Endothelial cell of umbilical vein (primary cell): ENCODE results near the gene GLP2R. TPM values are rescaled to one million over a fixed set of nuclear protein-coding genes. Genes with fewer than 3 reads are reported as not detected.

ENCODE experiments used
- BruUV-seq: library from RNA; stranded (reverse); fragments of 400-500 nt; replicated peaks from 2 replicates; lab custom pipeline; 2021; lab: Mats Ljungman, UMichigan
- CTCF ChIA-PET: fragments of 300-600, 350-600 bp; sonication (Branson Sonifier 250); formaldehyde crosslinking; loops from one replicate; lab custom pipeline; 2021; ENCODE audit warnings: antibody characterized with exemption, inconsistent platforms; lab: Charles Lee
- POLR2A ChIA-PET: fragments of 300-600, 350-600 bp; sonication (Branson Sonifier 250); formaldehyde crosslinking; loops from one replicate; lab custom pipeline; 2021; ENCODE audit warnings: antibody characterized with exemption, inconsistent platforms; lab: Charles Lee
- DNase-seq: peaks from one replicate; pipeline ENCODE4 v3.0.0-alpha.2; 2011; ENCODE audit warnings: low read depth, low spot score
- FAIRE-seq: peaks from 2 replicates; lab custom pipeline; 2011; peaks lifted over from hg19 to GRCh38; lab: Jason Lieb, UNC
- H2AFZ ChIP-seq: 2 replicates; pipeline ENCODE4 v1.6.0; 2012; ENCODE audit warnings: low read depth, low read length, control low read depth, inconsistent platforms
- H3K27ac ChIP-seq: 2 replicates; pipeline ENCODE4 v1.5.1; 2011; ENCODE audit warnings: low read depth, mild to moderate bottlenecking, control low read depth, low read length, moderate library complexity; ENCODE audit not compliant: insufficient read depth
- H3K27me3 ChIP-seq, 2 experiments: 2 replicates each; pipeline versions ENCODE4 v1.6.0 to v1.6.1; 2011; ENCODE audit warnings: low read length in 2 of 2, mixed read lengths in 1 of 2; ENCODE audit not compliant: control insufficient read depth in 2 of 2, insufficient read depth in 2 of 2
- H3K36me3 ChIP-seq, 2 experiments: 2 replicates in 1 of 2; 3 replicates in 1 of 2; pipeline ENCODE4 v1.5.1; 2011; ENCODE audit warnings: low read length in 2 of 2, mild to moderate bottlenecking in 1 of 2, moderate library complexity in 1 of 2; ENCODE audit not compliant: control insufficient read depth in 2 of 2, insufficient read depth in 2 of 2; ENCODE audit errors: extremely low read depth in 1 of 2
- H3K4me1 ChIP-seq: 3 replicates; pipeline ENCODE4 v1.5.1; 2011; ENCODE audit warnings: mild to moderate bottlenecking, low read length; ENCODE audit not compliant: control insufficient read depth, insufficient read depth; ENCODE audit errors: extremely low read depth
- H3K4me2 ChIP-seq: 2 replicates; pipeline ENCODE4 v1.6.1; 2011; ENCODE audit warnings: low read length, control low read depth, mixed read lengths; ENCODE audit not compliant: insufficient read depth
- H3K4me3 ChIP-seq, 3 experiments: fragments of 200-600 bp in 1 of 3; sonication (generic), shearing (Covaris generic) in 1 of 3; replicated peaks in 1 of 3; 2 replicates each; pipeline ENCODE4 v1.5.1; 2011 to 2016; ENCODE audit warnings: control low read depth in 3 of 3, low read length in 3 of 3, mild to moderate bottlenecking in 2 of 3, inconsistent platforms in 1 of 3, low read depth in 1 of 3, moderate library complexity in 1 of 3; ENCODE audit not compliant: insufficient read depth in 1 of 3
- H3K79me2 ChIP-seq: 2 replicates; pipeline ENCODE4 v1.6.0; 2012; ENCODE audit warnings: low read length, inconsistent platforms; ENCODE audit not compliant: control insufficient read depth, insufficient read depth
- H3K9ac ChIP-seq: replicated peaks from 2 replicates; pipeline ENCODE3; 2011; ENCODE audit warnings: low read length, control low read depth; ENCODE audit not compliant: insufficient read depth; ENCODE audit errors: extremely low read depth
- H3K9me1 ChIP-seq: replicated peaks from 3 replicates; pipeline ENCODE4 v1.6.0; 2011; ENCODE audit warnings: mild to moderate bottlenecking, low read length; ENCODE audit not compliant: control insufficient read depth, insufficient read depth; ENCODE audit errors: extremely low read depth
- H3K9me3 ChIP-seq: replicated peaks from 2 replicates; pipeline ENCODE4 v1.5.1; 2012; ENCODE audit warnings: low read length, inconsistent platforms; ENCODE audit not compliant: control insufficient read depth, insufficient read depth
- H4K20me1 ChIP-seq: replicated peaks from 2 replicates; pipeline ENCODE3; 2011; ENCODE audit warnings: mild to moderate bottlenecking, low read length; ENCODE audit not compliant: control insufficient read depth, insufficient read depth; ENCODE audit errors: extremely low read depth
- CTCF ChIP-seq, 2 donors: IDR thresholded peaks; 1 replicate in 1 of 2; 2 replicates in 1 of 2; pipeline ENCODE4 v1.5.1; 2011; ENCODE audit warnings: low read length in 2 of 2, mild to moderate bottlenecking in 2 of 2, moderate library complexity in 2 of 2, control low read depth in 1 of 2, inconsistent platforms in 1 of 2, low read depth in 1 of 2; ENCODE audit not compliant: insufficient read depth in 1 of 2; ENCODE audit errors: extremely low read depth in 1 of 2
- EZH2 ChIP-seq: IDR thresholded peaks from 2 replicates; pipeline ENCODE4 v1.6.1; 2012; ENCODE audit warnings: borderline replicate concordance, low read depth, mild to moderate bottlenecking, moderate library complexity, low read length, inconsistent platforms; ENCODE audit not compliant: severe bottlenecking
- FOS ChIP-seq: IDR thresholded peaks from 2 replicates; pipeline ENCODE4 v1.6.1; 2011; ENCODE audit warnings: mild to moderate bottlenecking, low read length, moderate library complexity, borderline replicate concordance; ENCODE audit not compliant: insufficient read depth
- GATA2 ChIP-seq: IDR thresholded peaks from 2 replicates; pipeline ENCODE4 v1.7.0; 2011; ENCODE audit warnings: low read depth, mild to moderate bottlenecking, moderate library complexity, mixed read lengths, low read length; ENCODE audit not compliant: insufficient read length, insufficient read depth
- JUN ChIP-seq: IDR thresholded peaks from 2 replicates; pipeline ENCODE4 v1.6.1; 2011; ENCODE audit warnings: borderline replicate concordance, low read depth; ENCODE audit not compliant: insufficient read length, insufficient read depth
- MAX ChIP-seq: IDR thresholded peaks from 2 replicates; pipeline ENCODE4 v1.6.1; 2011; ENCODE audit not compliant: insufficient read depth, insufficient read length
- MYC ChIP-seq: IDR thresholded peaks from one replicate; pipeline ENCODE4 v1.6.1; 2011; ENCODE audit warnings: mild to moderate bottlenecking, low read depth, low read length
- POLR2A ChIP-seq: IDR thresholded peaks from 2 replicates; pipeline ENCODE4 v1.6.1; 2012; ENCODE audit warnings: low read depth, mild to moderate bottlenecking, control low read depth, low read length
- POLR2AphosphoS5 ChIP-seq: IDR thresholded peaks from 2 replicates; pipeline ENCODE4 v1.6.1; 2012; ENCODE audit warnings: low read depth, mild to moderate bottlenecking, control low read depth, low read length, moderate library complexity; ENCODE audit not compliant: insufficient read depth
- dilution Hi-C: fragments of 300-500 bp; cut with MboI; formaldehyde crosslinking; loops from one replicate; pipeline ENCODE4 v1.15.0; 2019; ENCODE audit warnings: low sequenced_read_pairs; ENCODE audit not compliant: extremely low pct_ligation_motif_present
- intact Hi-C: fragments of 100-400 bp; cut with micrococcal nuclease; formaldehyde crosslinking; loops from one replicate; pipeline ENCODE4 v1.10.0; 2022
- polyA plus RNA-seq, 4 experiments: library from polyadenylated mRNA; depleted of rRNA in 3 of 4; stranded (reverse) in 3 of 4; unstranded in 1 of 4; fragments of >200 nt; gene quantifications; 2 replicates each; pipeline versions ENCODE4 v1.2.1 to v1.2.3, GENCODE V29; 2011 to 2012; ENCODE audit warnings: missing spikeins in 1 of 4
- total RNA-seq: library from RNA; stranded (reverse); gene quantifications from 2 replicates; pipeline ENCODE4 v1.2.3, GENCODE V29; 2021

GLP2R gene
- total and polyA plus RNA-seq, 2 donors (not counting 3 experiments of a cell fraction or from before 2014, with no cell fraction given), result not detected

GRCh38 chr17:9907883-9908648 lies 82.3 kb downstream of the GLP2R start:
- no peaks in the 10 kb centered on the region for H3K79me2 ChIP-seq
- H3K27me3 ChIP-seq, result no peaks in the 10 kb centered on the region
- no peak overlapping the region for H3K4me3 ChIP-seq
- H4K20me1 ChIP-seq, result no peaks in the 10 kb centered on the region
- no peaks in the 10 kb centered on the region for H3K4me1 ChIP-seq
- TF ChIP-seq EZH2, result no peak
- TF ChIP-seq POLR2AphosphoS5, result no peak
- TF ChIP-seq POLR2A, result no peak
- no peak for TF ChIP-seq CTCF (IDR thresholded peaks at IDR 0.05; ENCODE audit: extremely low read depth in 1 of 2, insufficient read depth in 1 of 2, low read depth in 1 of 2, low read length in 2 of 2)
- TF ChIP-seq MAX, result no peak
- TF ChIP-seq JUN, result no peak
- TF ChIP-seq GATA2, result no peak
- TF ChIP-seq FOS, result no peak
- no peak for TF ChIP-seq MYC
- no peak overlapping the region for H3K9ac ChIP-seq
- H3K36me3 ChIP-seq, result no peaks in the 10 kb centered on the region
- no peak overlapping the region for H3K4me2 ChIP-seq
- no peaks in the 10 kb centered on the region for H3K9me1 ChIP-seq
- POLR2A ChIA-PET, result no interaction called here
- no TSS peak for BruUV-seq
- FAIRE-seq, result no peak
- intact Hi-C loops (no loop called here), dilution Hi-C loops (no loop called here)
- peaks cover 7% of the 10 kb centered on the region for H3K9me3 ChIP-seq
- CTCF ChIA-PET, result interaction anchor here (1.4 kb wide), 1 partner anchor 31 kb away, joined by 3 read pairs; no protein-coding TSS in a partner anchor
- no peak overlapping the region for H3K27ac ChIP-seq
- DNase-seq, result no peak
- no peak overlapping the region for H2AFZ ChIP-seq
